T-helper 1 cell treated with Interleukin-12 subunit alpha and Interleukin-12 subunit beta and Interleukin-4 antibody, amounts not matched to agents 30 ng/mL and 1 ng/mL, for 36 hours (primary cell): ENCODE measurements around the gene TRABD2B. TPM values are rescaled to one million over a fixed set of nuclear protein-coding genes. Genes with fewer than 3 reads are reported as not detected.

Experiments used
- intact Hi-C: fragments of 100-400 bp; cut with micrococcal nuclease; formaldehyde crosslinking; loops from one replicate; pipeline ENCODE4 v1.15.1; 2024
- total RNA-seq: library from RNA; stranded (reverse); gene quantifications from 2 replicates; pipeline ENCODE4 v1.2.3, GENCODE V29; 2022

TRABD2B gene
- total RNA-seq, 1 donor from 2014 or later: not detected

DNA sequence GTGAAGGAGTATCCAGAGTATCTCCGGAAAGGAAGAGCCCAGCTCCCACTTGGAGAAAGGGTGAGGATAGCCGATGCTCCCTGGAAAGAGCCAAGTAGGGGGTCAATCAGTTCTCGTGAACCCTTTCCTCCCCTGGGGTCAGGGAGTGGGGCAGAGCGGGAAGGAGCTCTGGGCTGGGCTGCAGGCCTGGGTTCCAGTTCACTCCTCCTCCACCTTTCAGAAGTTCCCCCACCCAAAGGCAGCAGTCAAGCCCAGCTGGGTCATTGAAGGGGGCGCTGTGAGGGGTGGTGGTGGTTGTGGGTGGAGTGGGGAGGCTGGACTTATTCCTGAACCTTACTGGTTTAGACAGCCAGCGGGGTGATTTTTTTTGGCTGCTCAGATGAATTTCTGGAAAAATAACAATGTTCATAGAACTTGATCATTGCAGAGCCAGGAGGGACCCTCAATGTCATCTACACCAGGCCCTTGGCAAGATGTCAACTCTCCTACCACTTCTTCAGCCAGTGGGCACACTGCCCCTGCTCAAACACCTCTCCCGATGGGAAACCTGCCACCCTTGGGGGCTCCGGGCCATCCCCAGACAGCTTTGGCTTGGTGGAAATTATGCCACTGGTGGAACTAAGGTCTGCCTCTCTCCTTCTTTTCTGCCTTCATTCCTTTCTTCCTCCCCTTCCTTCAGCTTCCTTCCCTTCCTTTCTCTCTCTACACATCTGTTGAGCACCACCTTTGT, 235.8 kb downstream of the TRABD2B start:
- intact Hi-C loops: no loop called here

DNA sequence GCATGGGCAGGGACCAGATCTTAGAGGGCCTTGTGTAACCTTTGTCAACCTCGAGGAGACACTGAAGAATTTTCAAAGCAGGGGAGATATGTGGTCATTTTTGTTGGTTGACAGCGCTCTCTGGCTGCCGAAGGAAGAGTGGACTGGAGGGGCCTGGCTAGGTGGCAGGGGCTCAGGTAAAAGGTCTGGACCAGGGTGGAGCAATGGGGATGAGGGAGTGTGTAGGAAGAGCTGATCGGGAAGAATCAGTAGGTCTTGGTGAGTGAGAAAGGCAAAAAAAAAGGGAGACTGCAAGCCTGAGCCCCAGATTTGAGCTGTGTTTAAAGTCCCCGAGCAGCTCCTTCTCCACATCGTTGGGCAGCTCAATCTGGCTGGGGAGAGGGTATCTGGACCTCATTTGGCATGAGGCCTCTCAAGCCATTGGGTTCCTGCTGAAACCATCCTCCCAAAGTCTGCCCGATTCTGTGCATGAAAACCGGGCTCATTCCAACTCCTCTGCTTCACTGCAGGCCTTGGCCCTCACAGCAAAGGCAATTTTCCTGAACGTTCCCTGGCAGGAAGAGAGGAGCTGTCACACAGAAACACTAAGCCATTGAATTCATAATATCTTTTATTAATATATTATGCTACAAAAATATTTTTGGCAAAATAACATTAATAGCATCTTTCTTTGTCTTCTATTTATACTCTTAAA, 237.1 kb downstream of the TRABD2B start:
- intact Hi-C loops: no loop called here

GRCh38 chr1:47759251-47759935, 237.8 kb downstream of the TRABD2B start:
- intact Hi-C loops: no loop called here

GRCh38 chr1:47758341-47759250, 238.6 kb downstream of the TRABD2B start:
- intact Hi-C loops: no loop called here

GRCh38 chr1:47757226-47757975, 239.8 kb downstream of the TRABD2B start:
- intact Hi-C loops: no loop called here

GRCh38 chr1:47756411-47756810, 240.8 kb downstream of the TRABD2B start:
- intact Hi-C loops: no loop called here

DNA sequence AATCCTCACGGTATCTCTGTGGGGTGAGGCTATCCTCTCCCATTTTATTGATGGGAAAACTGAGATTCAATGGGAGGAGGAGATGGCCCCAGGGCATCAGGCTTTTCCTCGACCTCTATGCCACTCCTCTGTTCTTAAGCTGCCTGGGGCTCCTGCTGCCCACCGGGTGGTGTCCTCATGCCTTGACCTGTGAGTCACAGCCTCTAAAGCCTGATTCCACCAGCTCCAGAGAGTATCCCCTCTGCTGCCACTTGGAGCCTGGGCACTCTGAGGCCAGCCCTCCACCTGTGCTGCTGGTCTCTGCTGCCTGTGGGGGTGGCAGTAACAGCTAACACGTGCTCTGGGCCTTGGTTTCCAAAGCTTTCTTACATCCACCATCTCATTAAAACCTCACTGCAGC, 241.2 kb downstream of the TRABD2B start:
- intact Hi-C loops: no loop called here

DNA sequence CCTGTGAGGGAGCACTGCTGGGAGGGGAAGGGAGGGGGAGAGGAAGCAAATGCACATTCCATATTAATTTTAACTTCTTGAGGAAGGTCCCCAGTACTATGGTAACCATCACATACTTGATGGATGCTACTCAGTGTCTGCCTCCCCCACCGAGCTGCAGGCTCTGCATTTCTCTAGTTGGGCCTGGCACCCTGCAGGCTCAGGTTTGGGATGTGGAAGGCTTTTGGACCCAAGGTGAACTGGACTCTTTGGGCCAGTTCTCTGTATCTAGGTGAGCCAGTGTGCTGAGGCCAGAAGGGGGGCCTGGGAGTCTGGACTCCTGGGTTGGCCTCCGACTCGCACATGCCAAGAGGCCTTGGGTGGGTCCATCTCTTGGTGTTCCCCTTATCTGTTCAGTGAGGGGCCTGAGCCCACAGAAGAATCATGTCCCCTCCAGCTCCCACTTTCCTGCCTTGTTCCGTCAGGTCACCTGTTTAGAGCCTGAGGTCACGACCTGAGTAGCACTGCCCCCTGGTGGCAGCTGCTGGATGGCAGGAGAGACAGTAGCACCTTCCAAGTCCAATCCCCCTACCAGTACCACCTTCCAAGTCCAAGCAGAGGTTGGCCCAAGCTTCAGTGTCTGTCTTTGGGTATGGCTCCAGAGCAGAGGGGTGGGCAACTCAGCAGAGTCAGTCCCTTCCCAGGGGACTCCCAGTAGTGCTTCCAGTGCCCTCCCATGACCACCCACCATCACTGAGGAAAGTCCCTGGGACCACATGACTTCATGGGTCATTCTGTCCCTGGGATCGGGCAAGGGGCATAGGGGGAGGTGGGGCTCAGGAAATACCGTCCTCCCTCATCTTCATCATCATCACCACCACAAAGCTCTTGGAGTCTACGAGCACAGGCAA, 241.8 kb downstream of the TRABD2B start:
- intact Hi-C loops: loop anchor here (1.0 kb wide), 1 partner anchor 366 kb away; no protein-coding TSS in a partner anchor

DNA sequence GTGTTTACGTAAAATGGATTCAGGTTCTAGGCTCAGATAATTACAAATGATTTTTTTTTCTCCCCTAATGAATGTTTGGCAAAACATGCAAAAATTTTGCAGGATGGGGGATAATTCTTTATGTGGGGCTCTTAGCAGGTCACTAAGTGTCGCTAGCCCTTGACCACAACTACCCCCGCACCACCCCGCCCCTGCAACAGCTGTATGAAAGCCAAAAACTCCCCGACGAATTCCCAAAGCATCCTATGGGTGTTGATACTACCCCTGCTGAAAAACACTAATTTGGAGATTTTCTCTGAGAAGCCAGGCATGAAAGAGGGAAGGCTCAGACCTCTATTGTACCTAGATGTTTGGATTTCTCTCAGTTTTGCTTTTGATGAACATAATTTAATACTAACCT, 243.0 kb downstream of the TRABD2B start:
- intact Hi-C loops: no loop called here

GRCh38 chr1:47753808-47754207, 243.4 kb downstream of the TRABD2B start:
- intact Hi-C loops: no loop called here

- intact Hi-C loops: no loop called here
Measured at GRCh38 chr1:47752559-47752958, 244.6 kb downstream of the TRABD2B start.

DNA sequence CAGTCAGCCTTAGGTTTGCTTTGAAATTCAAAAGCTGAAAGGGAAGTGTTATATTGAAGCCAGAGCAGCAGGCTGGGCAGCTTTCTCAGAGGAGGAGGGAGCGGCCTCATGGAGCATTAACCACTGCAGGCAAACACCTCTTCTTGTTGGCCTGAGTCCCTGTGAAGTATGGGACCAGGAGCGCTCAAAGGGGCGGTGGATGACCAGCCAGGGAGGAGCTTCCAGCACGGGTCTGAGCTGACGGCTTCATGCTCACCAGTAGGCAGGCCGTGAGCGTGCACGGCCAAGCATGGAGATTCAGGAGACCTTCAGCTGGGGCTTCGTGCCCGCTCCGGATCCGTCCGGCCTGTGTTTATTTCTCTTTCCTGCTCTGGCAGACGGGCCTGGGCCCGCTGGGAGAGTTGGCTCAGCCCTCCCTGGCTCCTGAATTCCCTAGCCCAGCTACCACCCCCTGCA, 245.2 kb downstream of the TRABD2B start:
- intact Hi-C loops: no loop called here

- intact Hi-C loops: no loop called here
Measured at GRCh38 chr1:47751193-47751592, 246.0 kb downstream of the TRABD2B start.

GRCh38 chr1:47745715-47746609, 251.2 kb downstream of the TRABD2B start:
- intact Hi-C loops: no loop called here

DNA sequence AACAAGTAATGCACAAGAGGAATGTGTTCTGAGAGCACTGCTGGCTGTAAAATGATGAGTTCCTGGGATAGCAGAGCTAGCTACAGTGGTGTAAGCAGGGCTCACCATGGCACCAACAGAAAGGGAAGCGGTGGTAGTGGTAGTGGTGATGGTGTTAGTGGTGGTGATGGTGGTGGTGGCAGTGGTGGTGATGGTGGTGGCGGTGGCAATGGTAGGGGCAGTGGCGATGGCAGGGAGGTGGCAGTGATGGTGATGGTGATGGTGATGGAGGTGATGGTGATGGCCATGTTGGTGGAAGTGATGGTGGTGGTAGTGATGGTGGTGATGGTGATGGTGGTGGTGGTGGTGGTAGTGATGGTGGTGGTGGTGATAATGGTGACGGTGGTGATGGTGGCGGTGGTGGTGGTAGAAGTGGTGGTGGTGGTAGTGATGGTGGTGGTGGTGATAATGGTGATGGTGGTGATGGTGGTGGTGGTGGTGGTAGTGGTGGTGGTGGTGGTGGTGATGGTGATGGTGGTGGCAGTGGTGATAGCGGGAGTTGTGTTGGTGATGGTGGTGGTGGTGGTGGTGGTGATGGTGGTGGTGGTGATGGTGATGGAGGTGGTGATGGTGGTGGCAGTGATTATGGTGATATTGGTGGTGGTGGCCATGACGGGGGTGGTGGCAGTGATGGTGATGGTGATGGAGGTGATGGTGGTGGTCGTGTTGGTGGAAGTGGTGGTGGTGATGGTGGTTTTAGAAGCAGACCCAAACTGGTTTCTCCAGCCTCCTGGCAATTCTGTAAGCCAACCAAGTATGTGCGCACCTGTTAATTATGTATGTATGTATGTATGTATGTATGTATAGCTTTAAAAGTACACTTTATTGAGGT, 254.1 kb downstream of the TRABD2B start:
- intact Hi-C loops: no loop called here

- intact Hi-C loops: no loop called here
Measured at GRCh38 chr1:47738560-47739182, 258.5 kb downstream of the TRABD2B start.

DNA sequence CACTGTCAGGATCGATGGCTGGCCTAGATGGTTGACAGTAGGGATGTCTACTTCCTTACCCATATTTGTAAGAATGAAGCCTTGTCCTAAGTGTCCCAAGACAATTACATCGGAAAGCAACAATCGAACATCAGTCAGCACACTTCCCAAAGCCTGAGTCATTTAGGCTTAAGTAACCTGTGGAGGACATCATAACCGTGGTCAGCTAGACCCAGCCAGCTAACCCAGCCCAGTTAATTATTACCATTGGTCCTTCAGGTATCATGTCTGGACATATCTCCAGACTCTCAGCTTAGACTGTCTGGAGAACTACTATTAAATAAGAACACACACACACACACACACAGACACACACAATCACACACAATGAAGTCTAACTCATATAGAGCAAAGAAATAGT, 264.7 kb downstream of the TRABD2B start:
- intact Hi-C loops: no loop called here
